Activated T-cell treated with anti-CD3 and anti-CD28 coated beads for 4 hours (primary cell): Measurements from ENCODE around the gene OPTN.
"Not testable (repeated sequence)": the region's sequence is repeated elsewhere in the genome, so short reads cannot be mapped to it uniquely, and the experiment has no call there.

Experiments
- DNase-seq: peaks from one replicate; pipeline ENCODE4 v3.0.0-alpha.2; 2020

The OPTN gene

DNA sequence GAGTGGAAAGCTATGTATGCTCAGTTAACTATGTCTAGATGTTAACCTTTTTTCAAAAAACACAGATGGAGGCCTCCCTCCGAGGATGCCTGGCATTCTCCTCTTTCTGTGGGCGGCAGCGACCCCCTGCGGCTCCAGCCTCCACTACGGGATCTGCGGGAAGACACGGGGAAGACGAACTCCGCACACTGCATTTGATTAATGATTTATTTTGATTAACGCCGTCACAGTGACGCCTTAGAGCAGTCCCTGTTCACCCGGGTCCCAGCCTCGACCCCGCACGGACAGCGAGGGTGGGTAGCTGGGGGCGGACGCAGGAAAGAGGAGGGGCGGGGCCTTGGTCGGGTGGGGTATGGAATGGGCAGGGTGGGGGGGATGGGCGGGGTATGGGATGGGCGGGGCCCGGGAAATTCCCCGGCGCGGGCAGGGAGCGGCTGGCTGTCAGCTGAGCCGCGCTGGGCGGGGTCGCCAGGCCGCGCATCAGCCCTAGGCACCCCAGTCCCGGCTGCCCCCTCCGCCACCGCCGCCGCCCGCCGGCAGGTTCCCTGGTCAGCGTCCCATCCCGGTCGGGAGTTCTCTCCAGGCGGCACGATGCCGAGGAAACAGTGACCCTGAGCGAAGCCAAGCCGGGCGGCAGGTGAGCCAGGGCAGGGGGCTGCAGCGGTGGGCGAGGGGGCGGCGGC, at the start of gene OPTN:
TSS of gene OPTN (plus strand) at position 498 of the 683 bp plus-strand sequence. CDS start 8,960 bp downstream, outside the sequence.
- peak; percentile 67 for DNase-seq

DNA sequence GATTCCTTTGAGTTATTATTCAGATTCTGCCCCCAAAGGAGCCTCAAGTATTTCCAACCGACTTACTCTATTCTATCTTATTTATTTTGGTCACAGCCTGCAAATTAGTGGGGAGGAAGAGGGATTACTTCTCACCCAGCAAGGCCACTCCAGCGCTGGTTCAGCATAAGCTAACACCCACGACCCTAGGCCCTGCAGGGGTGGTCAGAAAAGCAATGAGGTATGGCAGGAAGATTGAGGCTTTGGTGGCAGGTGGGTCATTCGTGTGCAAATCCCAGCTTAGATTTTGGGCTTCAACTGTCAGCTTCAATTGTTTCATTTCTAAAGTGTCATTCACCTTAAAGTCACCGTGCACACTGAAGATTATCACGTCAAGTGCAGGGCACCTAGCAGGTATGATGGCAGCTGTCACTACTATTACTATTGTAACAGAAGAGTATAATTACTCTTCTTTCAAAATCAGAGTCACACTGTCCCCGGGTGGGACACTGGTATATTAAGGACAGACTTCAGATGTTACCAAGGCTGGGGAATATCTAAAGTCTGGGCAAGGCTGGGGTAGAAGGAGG, 48.8 kb upstream of the OPTN start:
- DNase-seq, result no peak

DNA sequence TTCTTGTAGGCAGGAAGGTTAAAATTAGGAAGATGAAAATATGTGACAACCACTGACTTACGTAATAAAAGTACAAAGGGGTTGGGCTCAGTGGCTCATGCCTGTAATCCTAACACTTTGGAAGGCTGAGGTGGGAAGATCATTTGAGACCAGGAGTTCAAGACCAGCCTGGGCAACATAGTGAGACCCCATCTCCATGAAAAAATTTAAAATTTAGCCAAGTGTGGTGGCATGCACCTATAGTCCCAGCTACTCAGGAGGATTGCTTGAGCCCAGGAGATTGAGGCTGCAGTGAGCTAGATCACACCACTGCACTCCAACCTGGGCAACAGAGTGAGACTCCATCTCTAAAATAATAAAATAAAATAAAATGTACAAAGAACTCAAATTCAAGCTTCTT, 46.8 kb upstream of the OPTN start:
- DNase-seq, result not testable (repeated sequence)

DNA sequence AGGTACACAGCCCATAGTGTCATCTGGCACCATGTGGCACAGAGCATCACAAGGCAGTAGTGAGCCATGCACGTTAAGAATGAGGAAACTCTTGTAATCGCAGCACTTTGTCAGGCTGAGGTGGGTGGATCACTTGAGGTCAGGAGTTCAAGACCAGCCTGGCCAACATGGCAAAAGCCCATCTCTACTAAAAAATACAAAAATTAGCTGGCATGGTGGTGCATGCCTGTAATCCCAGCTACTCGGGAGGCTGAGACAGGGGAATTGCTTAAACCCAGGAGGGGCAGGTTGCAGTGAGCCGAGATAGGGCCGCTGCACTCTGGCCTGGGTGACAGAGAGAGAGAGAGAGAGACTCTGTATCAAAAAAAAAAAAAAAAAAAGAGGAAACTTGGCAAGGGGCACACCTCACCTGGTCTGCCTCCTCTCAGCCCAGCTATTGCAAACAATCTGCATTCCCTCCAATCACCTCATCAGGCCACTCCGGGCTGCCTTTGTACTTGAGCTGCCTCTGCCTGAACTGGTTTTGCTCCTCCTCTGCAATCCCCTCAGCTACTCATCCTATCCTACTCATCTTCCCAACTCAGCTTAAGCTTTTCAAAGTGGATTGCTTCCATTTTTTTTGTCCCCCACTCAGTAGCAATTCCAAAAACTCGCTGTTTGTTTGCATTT, 46.0 kb upstream of the OPTN start:
- no peak for DNase-seq

DNA sequence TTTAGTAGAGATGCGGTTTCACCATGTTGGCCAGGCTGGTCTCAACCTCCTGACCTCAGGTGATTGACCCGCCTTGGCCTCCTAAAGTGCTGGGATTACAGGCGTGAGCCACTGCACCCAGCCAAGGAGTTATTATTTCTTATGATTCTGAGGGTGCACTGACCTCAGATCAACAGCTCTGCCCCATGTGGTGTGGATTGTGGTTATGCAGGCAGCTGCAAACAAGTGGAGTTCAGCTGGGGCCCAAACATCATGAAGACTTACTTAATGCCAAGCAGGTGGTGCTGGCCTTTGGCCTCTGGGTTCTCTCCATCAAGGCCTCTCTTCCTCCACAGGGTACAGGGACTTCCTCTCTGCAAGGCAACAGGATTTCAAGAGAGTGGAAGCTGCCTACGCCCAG, 45.1 kb upstream of the OPTN start:
- no peak for DNase-seq

DNA sequence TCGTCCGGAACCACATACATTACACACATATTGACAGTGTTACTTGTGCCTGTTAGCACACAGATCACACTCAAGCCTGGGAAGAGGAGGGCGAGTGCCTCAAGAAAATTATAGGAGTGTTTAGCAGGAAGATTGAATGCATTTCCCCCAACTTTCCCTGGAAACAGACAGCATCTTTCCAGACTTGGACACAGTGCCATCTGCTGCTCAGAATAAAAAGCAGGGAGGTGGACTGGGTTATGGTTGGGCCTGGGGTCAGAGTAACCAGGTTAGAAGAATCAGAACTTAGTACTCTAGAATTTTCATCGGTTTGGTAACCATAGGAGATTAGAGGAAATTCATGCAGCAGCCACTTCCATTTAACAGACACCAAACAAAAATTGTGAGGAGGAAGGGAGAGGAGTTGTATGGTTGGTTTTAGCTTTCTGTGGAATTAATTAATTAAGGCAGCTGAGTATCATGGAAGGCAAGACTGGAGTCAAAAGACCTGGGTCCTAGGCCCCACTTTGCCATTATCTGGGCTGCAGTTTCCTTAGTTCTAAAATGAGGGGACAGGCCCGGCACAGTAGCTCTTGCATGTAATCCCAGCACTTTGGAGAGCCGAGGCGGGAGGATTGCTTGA, 43.4 kb upstream of the OPTN start:
- no peak for DNase-seq

DNA sequence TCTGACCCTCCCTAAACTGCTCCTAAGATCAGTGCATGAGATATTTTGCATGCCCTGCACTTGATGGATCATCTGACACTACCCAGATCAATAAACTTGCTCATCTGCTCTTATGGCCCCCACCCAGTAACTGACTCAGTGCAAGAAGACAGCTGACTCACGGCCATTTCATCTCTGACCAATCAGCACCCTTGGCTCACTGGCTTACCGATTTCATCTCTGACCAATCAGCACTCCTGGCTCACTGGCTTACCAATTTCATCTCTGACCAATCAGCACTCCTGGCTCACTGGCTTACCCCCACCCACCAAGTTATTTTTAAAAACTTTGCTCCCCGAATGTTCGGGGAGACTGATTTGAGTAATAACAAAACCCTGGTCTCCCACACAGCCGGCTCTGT, 37.2 kb upstream of the OPTN start:
- no peak for DNase-seq

DNA sequence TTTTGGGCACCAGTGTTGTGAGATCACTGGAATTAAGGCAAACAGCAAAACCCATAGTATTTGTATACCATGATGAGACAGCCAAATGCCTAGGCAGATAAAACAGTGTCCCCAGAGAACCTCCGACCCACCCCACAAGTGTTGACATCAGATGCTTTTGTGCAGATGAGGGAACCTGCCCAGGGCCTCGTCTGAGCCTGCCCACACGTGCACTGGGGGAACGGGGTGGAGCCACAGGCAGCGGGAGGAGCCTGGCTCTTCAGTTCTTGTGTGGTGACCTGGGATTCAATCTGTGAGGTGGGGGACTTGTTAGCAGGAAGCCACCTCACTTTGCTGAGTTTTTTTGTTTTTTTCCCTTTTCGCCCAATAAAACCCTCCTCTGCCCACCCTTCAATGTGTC, 33.4 kb upstream of the OPTN start:
- no peak for DNase-seq

DNA sequence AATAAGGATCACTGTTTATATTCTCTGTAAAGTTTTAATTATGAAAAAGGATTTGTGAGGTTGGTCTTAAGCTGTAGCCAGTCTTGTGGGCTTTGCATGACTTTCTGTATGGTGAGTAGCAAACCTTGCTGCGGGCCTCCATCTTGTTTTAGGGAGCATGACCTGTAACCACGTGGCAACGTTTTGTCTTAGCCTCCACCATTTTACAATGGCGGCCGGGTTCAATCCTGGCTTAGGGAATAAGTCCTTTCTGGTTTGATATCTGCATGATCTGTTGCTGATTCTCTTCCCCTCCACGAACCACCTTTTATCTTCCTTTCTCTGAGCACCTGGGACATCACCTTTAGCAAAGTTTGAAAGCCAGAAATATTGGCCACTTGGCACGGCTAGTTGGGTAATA, 32.5 kb upstream of the OPTN start:
- no peak for DNase-seq

DNA sequence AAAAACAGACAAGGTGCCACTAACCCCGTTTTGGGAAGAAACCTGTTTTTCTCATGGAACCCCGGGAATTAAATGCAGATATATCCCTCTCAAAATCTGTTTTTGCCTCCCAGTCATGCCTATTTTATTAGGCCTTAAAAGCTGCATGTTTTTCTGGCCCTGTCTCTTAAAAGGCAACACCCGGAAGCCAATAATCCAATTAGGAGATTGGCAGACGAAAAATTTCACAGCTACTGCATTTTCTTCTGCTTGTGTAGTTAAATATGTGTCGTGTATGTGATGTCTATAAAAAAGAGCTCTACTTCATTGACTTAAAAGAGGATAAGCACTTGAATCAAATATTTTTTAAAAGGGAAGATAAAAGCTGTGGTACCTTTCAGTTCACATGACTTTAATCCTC, 31.9 kb upstream of the OPTN start:
- no peak for DNase-seq

DNA sequence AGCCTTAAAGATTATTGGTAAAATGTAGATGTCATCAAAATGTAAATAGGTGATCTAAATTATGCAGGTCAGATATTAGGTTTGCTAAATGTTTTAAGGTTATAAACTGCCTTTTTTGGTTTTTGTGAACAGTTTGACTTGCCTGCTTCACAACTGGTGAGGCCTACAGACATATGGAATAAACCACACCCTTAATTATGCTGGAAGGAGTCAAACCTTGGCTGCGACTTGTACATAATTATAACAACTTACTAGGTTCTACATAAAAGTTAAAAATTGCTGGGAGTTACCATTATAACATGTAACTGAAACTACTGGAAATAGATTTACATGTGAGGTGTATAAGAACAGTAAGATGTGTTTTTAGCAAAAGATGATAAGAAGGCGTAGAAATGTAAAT, 31.5 kb upstream of the OPTN start:
- no peak for DNase-seq

DNA sequence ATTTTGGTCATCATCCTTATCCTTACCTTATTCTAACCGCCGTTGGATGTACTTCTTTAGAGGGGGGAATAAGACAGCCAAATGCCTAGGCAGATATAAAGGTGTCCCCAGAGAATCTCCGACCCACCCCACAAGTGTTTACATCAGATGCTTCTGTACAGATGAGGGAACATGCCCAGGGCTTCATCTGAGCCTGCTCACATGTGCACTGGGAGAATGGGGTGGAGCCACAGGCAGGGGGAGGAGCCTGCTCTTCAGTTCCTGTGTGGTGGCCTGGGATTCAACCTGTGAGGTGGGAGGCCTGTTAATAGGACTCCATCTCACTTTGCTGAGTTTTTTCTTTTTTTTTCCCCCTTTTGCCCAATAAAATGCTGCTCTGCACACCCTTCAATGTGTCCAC, 27.6 kb upstream of the OPTN start:
- no peak for DNase-seq

DNA sequence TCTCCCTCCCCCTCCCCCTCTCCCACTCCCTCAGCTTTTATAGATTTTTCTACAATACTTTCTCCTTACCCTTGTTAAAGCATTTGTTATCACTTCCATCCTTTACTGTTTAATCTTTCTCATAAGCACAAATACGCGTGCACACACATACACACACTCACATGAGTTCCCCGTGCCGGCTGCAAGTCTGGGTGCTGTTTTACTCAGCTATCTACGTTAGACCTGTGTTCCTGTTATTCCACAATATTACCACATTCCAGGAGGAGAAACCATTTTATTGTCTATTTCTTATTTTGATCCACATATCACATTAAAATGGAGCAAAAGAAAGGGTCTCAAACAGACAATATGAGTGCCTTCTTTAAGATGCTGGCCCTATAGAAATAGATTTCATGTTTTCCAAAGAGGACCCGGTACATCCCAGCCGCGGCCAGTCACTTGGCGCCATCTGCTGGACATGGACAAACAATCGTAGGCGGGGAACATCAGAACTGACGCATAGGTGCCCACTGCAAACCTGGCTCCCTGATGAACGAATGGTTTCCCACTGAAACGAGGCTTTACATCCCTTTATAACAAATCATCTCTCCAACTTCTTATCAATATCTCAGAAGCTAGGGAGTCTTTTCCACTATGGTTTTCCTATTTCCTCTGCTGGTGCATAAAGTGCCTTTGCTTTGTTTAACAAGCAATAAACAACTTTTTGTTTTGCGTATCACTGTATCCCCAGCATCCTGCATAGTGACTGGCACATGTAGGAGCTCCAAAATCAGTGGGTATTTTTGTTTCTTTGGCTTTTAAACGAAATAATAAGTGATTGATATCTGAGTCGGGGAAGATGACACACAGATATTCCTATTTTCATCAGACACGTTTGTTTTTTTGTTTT, 25.2 kb upstream of the OPTN start:
- DNase-seq, result peak; percentile 5

DNA sequence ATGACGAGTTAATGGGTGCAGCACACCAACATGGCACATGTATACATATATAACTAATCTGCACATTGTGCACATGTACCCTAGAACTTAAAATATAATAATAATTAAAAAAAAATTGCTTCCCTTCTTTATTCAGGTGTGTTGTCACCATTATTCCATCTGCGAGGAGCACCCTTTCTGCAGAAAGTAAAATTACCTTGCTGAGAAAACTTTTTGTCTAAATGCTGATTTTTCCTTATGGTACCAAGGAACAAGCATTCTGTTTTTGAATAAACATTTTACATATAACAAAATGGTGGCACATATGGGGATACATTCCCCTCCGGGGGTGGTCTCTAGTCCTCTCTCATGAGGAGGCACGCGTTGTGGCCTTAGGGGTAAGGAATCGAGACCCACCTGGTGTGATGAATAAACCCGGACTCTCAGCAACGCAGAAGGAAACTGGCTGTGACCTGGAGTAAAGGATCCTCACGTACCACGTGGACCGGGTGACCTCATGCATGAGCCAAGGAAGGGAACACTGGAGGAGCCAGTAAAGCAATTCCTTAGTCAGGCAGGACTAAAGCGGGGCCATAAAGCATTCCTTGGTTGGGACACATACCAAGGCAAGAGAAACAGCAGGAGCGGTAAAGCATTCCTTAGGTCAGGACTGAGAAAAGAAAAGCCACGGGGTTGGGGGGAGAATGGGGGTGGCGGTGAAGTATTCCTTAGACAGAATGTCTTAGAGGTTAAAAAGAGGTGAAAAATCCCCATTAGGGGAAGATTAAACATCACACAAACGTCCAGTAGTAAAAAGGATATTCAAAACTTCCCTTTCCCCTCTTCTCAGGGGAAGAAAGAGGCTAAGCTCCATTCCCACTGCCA, 20.8 kb upstream of the OPTN start:
- DNase-seq, result no peak

DNA sequence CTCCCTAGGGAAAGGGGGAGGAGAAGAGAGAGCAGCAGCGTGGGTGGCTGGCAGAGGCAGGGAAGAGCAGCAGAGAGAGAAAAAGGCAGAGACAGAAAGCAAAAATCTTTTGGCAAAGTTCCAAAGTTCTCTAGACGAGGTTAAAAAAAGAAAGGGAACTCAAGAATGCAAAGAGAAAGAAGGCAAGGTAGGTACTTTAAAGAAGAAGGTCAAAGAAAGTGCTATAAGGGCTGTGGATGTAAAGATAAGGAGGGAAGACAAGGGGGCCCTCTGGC, 20.2 kb upstream of the OPTN start:
- DNase-seq, result no peak

DNA sequence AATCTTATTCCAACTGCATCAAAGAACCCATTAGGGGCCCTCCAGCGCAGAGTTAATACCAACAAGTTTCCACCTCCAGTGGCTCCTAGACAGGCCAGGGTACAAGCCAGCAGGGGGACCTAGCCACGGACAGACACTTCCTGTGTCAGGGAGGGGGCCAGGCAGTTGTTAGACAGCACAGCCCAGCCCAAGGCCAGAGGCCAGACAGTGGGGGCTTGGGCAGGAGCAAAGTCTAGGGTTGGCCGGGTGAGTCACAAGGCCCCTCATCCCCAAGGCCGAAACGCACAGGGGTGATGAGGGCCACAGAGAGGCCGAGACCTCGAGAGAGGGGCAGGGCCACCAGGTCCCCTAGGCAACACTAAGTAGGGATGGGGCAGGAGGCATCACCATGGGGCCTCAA, 19.3 kb upstream of the OPTN start:
- no peak for DNase-seq

DNA sequence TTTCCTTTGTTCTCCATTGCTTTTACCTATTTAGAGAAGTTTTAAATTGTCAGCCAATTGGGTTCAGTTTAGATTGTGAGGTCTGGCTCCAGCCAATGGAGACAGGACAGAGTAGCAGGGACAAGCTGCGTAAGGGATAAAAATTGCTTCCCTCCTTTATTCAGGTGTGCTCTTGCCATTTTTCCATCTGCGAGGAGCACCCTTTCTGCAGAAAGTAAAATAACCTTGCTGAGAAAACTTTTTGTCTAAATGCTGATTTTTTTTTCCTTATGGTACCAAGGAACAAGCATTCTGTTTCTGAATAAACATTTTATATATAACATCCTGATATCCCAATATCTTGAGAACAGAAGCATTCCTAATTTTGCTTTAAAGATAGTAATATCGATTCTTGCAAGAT, 16.3 kb upstream of the OPTN start:
- DNase-seq, result not testable (repeated sequence)

DNA sequence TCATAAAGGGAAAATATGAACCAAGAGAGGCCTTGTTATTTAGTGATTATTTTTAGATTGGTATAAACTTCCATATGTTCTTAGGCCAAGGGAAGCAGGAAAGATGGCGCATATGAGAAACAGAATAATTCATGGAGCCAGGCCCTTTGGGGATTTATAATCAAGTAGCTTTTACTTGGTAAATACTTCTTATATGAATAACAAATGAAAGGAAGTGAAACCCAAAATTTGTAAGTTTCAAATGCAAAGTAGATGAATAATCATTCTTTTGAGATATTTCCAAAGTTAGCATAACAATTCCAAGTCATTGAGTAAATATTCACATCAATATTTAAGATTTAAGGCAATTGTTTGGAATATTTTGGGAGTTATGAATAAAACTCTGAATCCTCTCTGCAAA, 13.9 kb upstream of the OPTN start:
- DNase-seq, result no peak

DNA sequence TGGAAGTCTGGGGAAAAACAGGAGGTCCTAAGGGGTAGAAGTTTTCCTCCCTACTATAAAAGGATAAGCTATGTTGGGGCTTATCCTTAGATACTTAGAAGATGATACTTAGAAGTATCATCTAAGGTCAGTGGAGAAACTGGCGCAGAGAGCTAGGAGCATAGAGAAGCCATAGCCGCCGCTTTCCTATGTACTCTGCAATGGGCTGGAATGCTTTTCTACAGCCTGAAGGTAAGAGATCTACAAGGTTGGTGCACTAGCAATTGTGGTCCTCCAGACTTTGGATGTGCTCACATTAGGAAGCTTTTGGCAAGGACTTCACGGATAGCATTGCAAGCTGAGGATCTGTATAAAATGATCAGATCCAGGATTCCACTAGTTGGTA, 12.4 kb upstream of the OPTN start:
- DNase-seq, result no peak

DNA sequence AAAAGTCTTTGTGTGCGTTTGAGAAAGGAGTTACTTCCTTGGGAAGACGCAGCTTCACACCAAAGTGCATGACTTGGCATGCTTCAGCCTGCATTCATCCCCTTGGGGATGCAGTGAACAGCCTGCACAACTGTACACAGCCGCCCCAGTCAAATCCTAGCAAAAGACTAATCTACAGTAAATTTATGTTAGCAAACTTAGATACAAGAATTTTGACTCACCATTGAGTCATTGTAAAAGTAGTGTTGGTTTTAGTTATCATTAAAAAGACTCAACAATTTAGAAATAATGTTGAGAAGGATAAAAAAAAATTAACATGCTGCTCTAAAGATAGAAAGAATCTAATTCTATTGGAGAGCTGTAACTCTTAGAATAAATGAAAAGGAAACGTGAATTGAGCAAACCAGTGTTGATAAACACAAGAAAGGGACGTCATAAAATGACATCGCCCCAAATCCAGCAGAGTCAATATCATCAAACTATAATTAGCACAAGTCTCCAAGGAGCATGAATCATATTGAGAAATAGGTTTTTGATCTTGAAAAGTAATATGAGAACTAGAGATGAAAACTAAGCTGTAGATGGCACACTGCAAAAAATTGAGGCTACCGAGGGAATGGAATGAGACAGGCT, 11.9 kb upstream of the OPTN start:
- no peak for DNase-seq

DNA sequence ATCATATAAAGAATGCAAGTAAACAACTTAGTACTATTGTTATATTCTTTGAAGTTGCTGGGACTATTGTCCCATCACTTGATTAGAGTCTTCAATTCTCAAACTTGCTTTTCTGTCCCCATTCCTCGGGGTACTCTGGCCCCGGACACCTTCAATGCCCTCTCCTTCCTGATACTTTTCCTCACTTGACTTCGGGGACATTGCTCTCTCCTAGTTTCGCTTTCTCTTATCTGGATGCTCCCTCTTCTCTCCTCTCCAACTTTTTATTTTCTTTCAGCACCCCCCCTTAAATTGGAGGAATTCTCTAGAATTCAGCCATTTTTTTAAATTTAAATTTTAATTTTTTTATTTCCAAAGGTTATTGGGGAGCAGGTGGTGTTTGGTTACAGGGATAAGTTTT, 10.6 kb upstream of the OPTN start:
- DNase-seq, result no peak

DNA sequence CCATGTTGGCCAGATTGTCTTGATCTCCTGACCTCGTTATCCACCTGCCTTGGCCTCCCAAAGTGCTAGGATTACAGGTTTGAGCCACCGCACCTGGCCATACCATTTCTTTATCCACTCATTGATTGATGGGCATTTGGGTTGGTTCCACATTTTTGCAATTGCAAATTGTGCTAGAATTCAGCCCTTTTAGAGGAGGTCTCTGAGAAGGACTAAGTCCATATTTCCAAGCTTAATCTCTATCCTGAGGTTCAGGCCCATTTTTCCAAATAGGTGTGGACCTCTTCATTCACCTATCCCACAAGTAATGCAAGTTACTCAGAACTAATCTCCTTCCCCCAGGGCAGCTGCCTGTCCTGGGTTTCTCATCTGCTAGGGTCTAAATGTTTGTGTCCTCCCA, 9.7 kb upstream of the OPTN start:
- DNase-seq, result no peak
